ENCODE measurements around the gene PRR23E. TPM values are rescaled to one million over a fixed set of nuclear protein-coding genes. Genes with fewer than 3 reads are reported as not detected.

The PRR23E gene
- total and polyA plus RNA-seq, 2 experiments from 2014 or later: not detected

DNA sequence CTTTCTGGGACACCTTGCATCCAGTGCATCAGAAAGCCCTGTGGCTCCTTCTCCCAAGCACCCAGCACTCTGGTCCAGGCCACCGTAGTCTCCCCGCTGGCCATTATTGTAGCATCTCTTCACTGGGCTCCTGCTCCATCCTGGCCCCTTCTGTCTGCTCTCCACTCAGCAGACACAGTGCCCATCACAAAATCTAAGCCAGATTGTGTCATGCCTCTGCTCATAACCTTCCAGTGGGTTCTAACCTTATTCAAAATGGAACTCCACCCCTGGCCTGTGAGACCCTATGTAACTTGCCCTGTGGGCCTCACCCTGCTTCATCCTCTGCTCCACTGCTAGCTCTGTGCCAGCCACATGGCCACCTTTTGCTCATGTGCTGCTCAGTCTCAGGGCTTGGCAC lies 31.7 kb upstream of the PRR23E start:
- H3K27ac ChIP-seq: no peak overlapping the region
- peaks cover 2% of the 10 kb centered on the region for H3K27me3 ChIP-seq
- TF ChIP-seq CTCF (IDR thresholded peaks at IDR 0.05; ENCODE audit: low read depth, low read length): no peak
- no peak for DNase-seq (ENCODE audit: low read depth in 1 of 2, low spot score in 1 of 2)
- no peaks in the 10 kb centered on the region for H3K4me1 ChIP-seq (ENCODE audit: low read depth)
- no peaks in the 10 kb centered on the region for H3K9me3 ChIP-seq (ENCODE audit: low read depth)
- no peaks in the 10 kb centered on the region for H3K36me3 ChIP-seq
- H3K4me3 ChIP-seq: no peak overlapping the region

GRCh38 chr3:127161973-127162579 lies 30.9 kb upstream of the PRR23E start:
- DNase-seq (ENCODE audit: low read depth in 1 of 2, low spot score in 1 of 2): no peak
- Histone ChIP-seq H3K27ac (no peak overlapping the region), H3K27me3 (peaks cover 2% of the 10 kb centered on the region), H3K9me3 (ENCODE audit: low read depth) (no peaks in the 10 kb centered on the region), H3K4me3 (no peak overlapping the region), H3K36me3 (no peaks in the 10 kb centered on the region), H3K4me1 (ENCODE audit: low read depth) (no peaks in the 10 kb centered on the region)
- no peak for TF ChIP-seq CTCF (IDR thresholded peaks at IDR 0.05; ENCODE audit: low read depth, low read length)

DNA sequence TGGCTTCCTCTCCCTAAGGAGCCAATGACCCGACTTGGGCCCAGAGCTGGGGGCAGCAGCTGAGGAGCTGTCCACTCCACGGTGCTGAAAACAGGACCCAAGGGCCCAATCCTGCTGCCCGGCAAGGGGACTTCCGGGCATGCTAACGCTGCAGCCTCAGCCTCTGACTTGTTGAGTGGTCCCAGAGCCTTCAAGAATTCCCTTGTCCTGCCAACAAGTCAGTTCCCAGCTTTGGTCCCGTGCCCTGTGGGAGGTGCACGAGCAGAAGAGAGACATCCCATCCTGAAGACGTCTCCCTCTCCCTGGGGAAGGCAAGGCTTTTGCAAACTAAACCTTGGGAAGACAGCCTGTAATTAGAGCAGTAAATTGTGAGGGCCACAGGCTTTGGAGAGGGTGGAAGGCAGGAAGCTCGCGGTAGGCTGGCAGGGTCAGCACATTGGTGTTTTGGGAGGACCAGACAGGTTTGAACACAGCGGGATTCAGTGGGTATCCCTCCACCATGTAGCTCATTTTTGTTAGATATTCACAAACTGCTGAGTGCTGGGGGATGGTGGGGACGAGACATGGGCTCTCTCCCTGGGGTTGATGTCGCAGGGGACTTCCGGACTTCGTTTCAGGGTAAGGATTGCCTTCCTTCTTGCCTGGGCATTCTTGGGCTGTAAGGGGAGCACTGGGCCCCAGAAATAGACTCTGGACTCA lies 29.8 kb upstream of the PRR23E start:
- no peak overlapping the region for H3K27ac ChIP-seq
- peaks cover 8% of the 10 kb centered on the region for H3K27me3 ChIP-seq
- no peaks in the 10 kb centered on the region for H3K36me3 ChIP-seq
- peak; percentile 6 to 88 for DNase-seq (ENCODE audit: low read depth in 1 of 2, low spot score in 1 of 2)
- H3K9me3 ChIP-seq (ENCODE audit: low read depth): no peaks in the 10 kb centered on the region
- H3K4me3 ChIP-seq: no peak overlapping the region
- no peaks in the 10 kb centered on the region for H3K4me1 ChIP-seq (ENCODE audit: low read depth)
- no peak for TF ChIP-seq CTCF (IDR thresholded peaks at IDR 0.05; ENCODE audit: low read depth, low read length)

DNA sequence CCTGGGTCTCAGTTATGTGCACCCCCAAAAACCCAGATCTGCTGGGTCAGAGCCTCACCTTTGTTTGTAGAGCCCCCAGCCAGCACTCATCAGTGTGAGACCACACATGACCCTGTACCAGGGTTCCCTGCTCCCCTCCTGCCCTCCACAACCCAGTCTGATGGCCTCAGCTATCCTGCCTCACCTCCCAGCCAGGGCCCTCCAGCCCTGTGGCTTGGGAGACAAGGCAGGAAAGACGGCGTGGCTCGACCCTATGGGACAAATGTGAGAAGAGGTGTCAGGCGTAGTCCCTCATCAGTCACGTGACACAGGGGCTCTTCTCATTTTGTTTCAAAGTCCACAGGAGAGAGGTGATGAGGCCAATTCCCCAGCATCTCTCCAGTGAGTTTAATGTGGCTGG lies 28.3 kb upstream of the PRR23E start:
- Histone ChIP-seq H3K27me3 (peaks cover 6% of the 10 kb centered on the region), H3K27ac (no peak overlapping the region), H3K36me3 (no peaks in the 10 kb centered on the region), H3K4me3 (no peak overlapping the region), H3K9me3 (ENCODE audit: low read depth) (no peaks in the 10 kb centered on the region), H3K4me1 (ENCODE audit: low read depth) (peaks cover 5% of the 10 kb centered on the region)
- DNase-seq (ENCODE audit: low read depth in 1 of 2, low spot score in 1 of 2): no peak
- TF ChIP-seq CTCF (IDR thresholded peaks at IDR 0.05; ENCODE audit: low read depth, low read length): no peak

- no peak for DNase-seq (ENCODE audit: low read depth in 1 of 2, low spot score in 1 of 2)
- no peak overlapping the region for H3K27ac ChIP-seq
- no peak overlapping the region for H3K4me3 ChIP-seq
- no peaks in the 10 kb centered on the region for H3K9me3 ChIP-seq (ENCODE audit: low read depth)
- TF ChIP-seq CTCF (IDR thresholded peaks at IDR 0.05; ENCODE audit: low read depth, low read length): no peak
- peaks cover 5% of the 10 kb centered on the region for H3K4me1 ChIP-seq (ENCODE audit: low read depth)
- H3K27me3 ChIP-seq: peaks cover 6% of the 10 kb centered on the region
- H3K36me3 ChIP-seq: no peaks in the 10 kb centered on the region
Measured at GRCh38 chr3:127165036-127165435, 27.9 kb upstream of the PRR23E start.
